Adrenal gland (tissue), 5 donors: Measurements from ENCODE around the gene NECAB2.

ENCODE experiments used
- CTCF ChIP-seq, 6 experiments: fragments of 450-650 bp in 4 of 6; fragments of 200-600 bp in 2 of 6; sonication (generic) in 1 of 6; IDR thresholded peaks; 1 replicate in 5 of 6; 2 replicates in 1 of 6; pipeline versions ENCODE4 v1.5.1 to v1.8.0; 2016 to 2021; ENCODE audit warnings: antibody characterized with exemption in 6 of 6, mild to moderate bottlenecking in 2 of 6, moderate library complexity in 1 of 6
- POLR2A ChIP-seq, 2 donors: fragments of 450-650 bp; IDR thresholded peaks; one replicate each; pipeline ENCODE4 v1.6.1; 2017; ENCODE audit warnings: antibody characterized with exemption in 2 of 2, mild to moderate bottlenecking in 2 of 2, moderate library complexity in 1 of 2
- donor health status: DM: no; HTN: no; CAD: no.

GRCh38 chr16:83959656-83960434 is 8.2 kb upstream of the NECAB2 start:
- no peak for TF ChIP-seq CTCF (IDR thresholded peaks at IDR 0.05)
- no peak for TF ChIP-seq POLR2A (IDR thresholded peaks at IDR 0.05)
